ENCODE results near the gene TCP1. TPM values are rescaled to one million over a fixed set of nuclear protein-coding genes. Genes with fewer than 3 reads are reported as not detected.

The TCP1 gene
- total and polyA plus RNA-seq, 2 experiments from 2014 or later = 190 to 260 TPM

- 78 to 79% methylated on average over 3 of the region's 3 CpGs for WGBS, 2 experiments (ENCODE audit: low coverage in 1 of 2, low lambda C conversion rate in 2 of 2, missing lambda C conversion rate in 2 of 2)
- DNase-seq = no peak
These were observed 10.8 kb downstream of the TCP1 start for GRCh38 chr6:159778542-159779103.

GRCh38 chr6:159778131-159778530, 11.3 kb downstream of the TCP1 start:
- H3K4me2 ChIP-seq (ENCODE audit: unreplicated experiment) = no peak overlapping the region
- in situ Hi-C loops (cut with MboI) = no loop called here
- no peak overlapping the region for H3K27ac ChIP-seq
- TF ChIP-seq EZH2 (IDR thresholded peaks at IDR 0.05; ENCODE audit: insufficient read depth, poor library complexity, severe bottlenecking) (no peak), EZH2phosphoT487 (IDR thresholded peaks at IDR 0.05; ENCODE audit: insufficient read depth, low read depth) (no peak)
- H3K36me3 ChIP-seq (ENCODE audit: low read depth) = peaks cover 53% of the 10 kb centered on the region
- H3K79me2 ChIP-seq (ENCODE audit: insufficient read depth) = peaks cover 32% of the 10 kb centered on the region
- 50 to 52% methylated on average over 1 of the region's 1 CpG for WGBS, 2 experiments (ENCODE audit: low coverage in 1 of 2, low lambda C conversion rate in 2 of 2, missing lambda C conversion rate in 2 of 2)
- H3K4me3 ChIP-seq = no peak overlapping the region
- H3F3A ChIP-seq (ENCODE audit: insufficient read depth) = peaks cover 77% of the 10 kb centered on the region
- DNase-seq = no peak
- no peaks in the 10 kb centered on the region for H4K20me1 ChIP-seq (ENCODE audit: insufficient read depth)
- no peak overlapping the region for H3K9ac ChIP-seq
- no peaks in the 10 kb centered on the region for H3K27me3 ChIP-seq (replicated peaks; ENCODE audit: insufficient read depth)
- no peaks in the 10 kb centered on the region for H3K9me2 ChIP-seq (ENCODE audit: insufficient read depth)
- no peaks in the 10 kb centered on the region for H3K4me1 ChIP-seq (ENCODE audit: insufficient read depth)
- H2AFZ ChIP-seq = no peak overlapping the region
- H3K9me3 ChIP-seq (ENCODE audit: low read depth) = no peaks in the 10 kb centered on the region

More at GRCh38 chr6:159778542-159779103, 10.8 kb downstream of the TCP1 start:
- Histone ChIP-seq H3K79me2 (ENCODE audit: insufficient read depth) (peaks cover 37% of the 10 kb centered on the region), H3K36me3 (ENCODE audit: low read depth) (peaks cover 56% of the 10 kb centered on the region), H4K20me1 (ENCODE audit: insufficient read depth) (no peaks in the 10 kb centered on the region), H3K9me3 (ENCODE audit: low read depth) (no peaks in the 10 kb centered on the region), H3K9me2 (ENCODE audit: insufficient read depth) (no peaks in the 10 kb centered on the region), H3K27me3 (replicated peaks; ENCODE audit: insufficient read depth) (no peaks in the 10 kb centered on the region), H3K4me2 (ENCODE audit: unreplicated experiment) (no peak overlapping the region), H3F3A (ENCODE audit: insufficient read depth) (peaks cover 73% of the 10 kb centered on the region), H3K27ac (no peak overlapping the region), H3K9ac (no peak overlapping the region), H3K4me3 (no peak overlapping the region), H3K4me1 (ENCODE audit: insufficient read depth) (no peaks in the 10 kb centered on the region), H2AFZ (no peak overlapping the region)
- in situ Hi-C loops (cut with MboI) = no loop called here
- TF ChIP-seq EZH2phosphoT487 (IDR thresholded peaks at IDR 0.05; ENCODE audit: insufficient read depth, low read depth) (no peak), EZH2 (IDR thresholded peaks at IDR 0.05; ENCODE audit: insufficient read depth, poor library complexity, severe bottlenecking) (no peak)

- WGBS, 2 experiments (ENCODE audit: low coverage in 1 of 2, low lambda C conversion rate in 2 of 2, missing lambda C conversion rate in 2 of 2) = 84 to 92% methylated on average over 7 of the region's 7 CpGs
- in situ Hi-C loops (cut with MboI) = no loop called here
- TF ChIP-seq EZH2 (IDR thresholded peaks at IDR 0.05; ENCODE audit: insufficient read depth, poor library complexity, severe bottlenecking) (no peak), EZH2phosphoT487 (IDR thresholded peaks at IDR 0.05; ENCODE audit: insufficient read depth, low read depth) (no peak)
These were observed 12.0 kb downstream of the TCP1 start for GRCh38 chr6:159777240-159777904.

GRCh38 chr6:159772196-159772595, 17.2 kb downstream of the TCP1 start:
- Histone ChIP-seq H3K9ac (no peak overlapping the region), H3K4me3 (no peak overlapping the region), H3K27ac (no peak overlapping the region), H3K36me3 (ENCODE audit: low read depth) (peaks cover 28% of the 10 kb centered on the region), H3K4me2 (ENCODE audit: unreplicated experiment) (no peak overlapping the region), H3K79me2 (ENCODE audit: insufficient read depth) (no peaks in the 10 kb centered on the region), H3K27me3 (replicated peaks; ENCODE audit: insufficient read depth) (no peaks in the 10 kb centered on the region), H2AFZ (no peak overlapping the region), H3F3A (ENCODE audit: insufficient read depth) (peaks cover 21% of the 10 kb centered on the region), H3K4me1 (ENCODE audit: insufficient read depth) (no peaks in the 10 kb centered on the region), H3K9me2 (ENCODE audit: insufficient read depth) (no peaks in the 10 kb centered on the region), H3K9me3 (ENCODE audit: low read depth) (no peaks in the 10 kb centered on the region), H4K20me1 (ENCODE audit: insufficient read depth) (no peaks in the 10 kb centered on the region)
- in situ Hi-C loops (cut with MboI) = no loop called here
- 48 to 50% methylated on average over 1 of the region's 1 CpG for WGBS, 2 experiments (ENCODE audit: low coverage in 1 of 2, low lambda C conversion rate in 2 of 2, missing lambda C conversion rate in 2 of 2)
- no peak for DNase-seq
- TF ChIP-seq EZH2phosphoT487 (IDR thresholded peaks at IDR 0.05; ENCODE audit: insufficient read depth, low read depth) (no peak), EZH2 (IDR thresholded peaks at IDR 0.05; ENCODE audit: insufficient read depth, poor library complexity, severe bottlenecking) (no peak)

More at GRCh38 chr6:159777240-159777904, 12.0 kb downstream of the TCP1 start:
- DNase-seq = no peak
- no peaks in the 10 kb centered on the region for H3K4me1 ChIP-seq (ENCODE audit: insufficient read depth)
- no peaks in the 10 kb centered on the region for H4K20me1 ChIP-seq (ENCODE audit: insufficient read depth)
- H3K9me3 ChIP-seq (ENCODE audit: low read depth) = no peaks in the 10 kb centered on the region
- H2AFZ ChIP-seq = no peak overlapping the region
- H3F3A ChIP-seq (ENCODE audit: insufficient read depth) = peaks cover 71% of the 10 kb centered on the region
- no peaks in the 10 kb centered on the region for H3K9me2 ChIP-seq (ENCODE audit: insufficient read depth)
- no peak overlapping the region for H3K4me2 ChIP-seq (ENCODE audit: unreplicated experiment)
- no peaks in the 10 kb centered on the region for H3K27me3 ChIP-seq (replicated peaks; ENCODE audit: insufficient read depth)
- peaks cover 25% of the 10 kb centered on the region for H3K79me2 ChIP-seq (ENCODE audit: insufficient read depth)
- H3K36me3 ChIP-seq (ENCODE audit: low read depth) = peaks cover 46% of the 10 kb centered on the region
- H3K9ac ChIP-seq = no peak overlapping the region
- H3K27ac ChIP-seq = no peak overlapping the region
- H3K4me3 ChIP-seq = no peak overlapping the region

Data from GM23248 (cell line).